B cell (primary cell): ENCODE measurements around the gene NCCRP1. TPM values are rescaled to one million over a fixed set of nuclear protein-coding genes. Genes with fewer than 3 reads are reported as not detected.

Experiments used
- ATAC-seq: fragments of 200-7000 bp; cut with Tn5 transposase; one replicate; pipeline ENCODE4 v1.10.0; 2021; ENCODE audit warnings: low read depth, mild to moderate bottlenecking, moderate number of reproducible peaks, moderate library complexity
- CTCF ChIA-PET: fragments of 350-600 bp; sonication (Branson Sonifier 250); formaldehyde crosslinking; loops from one replicate; lab custom pipeline; 2021; ENCODE audit warnings: antibody characterized with exemption, inconsistent platforms; lab: Charles Lee
- POLR2A ChIA-PET: fragments of 350-600 bp; sonication (Branson Sonifier 250); formaldehyde crosslinking; loops from one replicate; lab custom pipeline; 2021; ENCODE audit warnings: antibody characterized with exemption; lab: Charles Lee
- DNase-seq: peaks from one replicate; pipeline ENCODE4 v3.0.0; 2013
- H2AFZ ChIP-seq: 2 replicates; pipeline ENCODE4 v1.6.1; 2012; ENCODE audit warnings: mild to moderate bottlenecking, low read depth, low read length; ENCODE audit not compliant: insufficient read depth, poor library complexity, severe bottlenecking
- H3K27ac ChIP-seq, 2 donors: 1 replicate in 1 of 2; 2 replicates in 1 of 2; pipeline ENCODE4 v1.5.1; 2012 to 2013; ENCODE audit warnings: low read length in 2 of 2, mild to moderate bottlenecking in 2 of 2, moderate library complexity in 1 of 2
- H3K27me3 ChIP-seq, 4 experiments: fragments of 200-600 bp in 1 of 4; sonication (generic) in 1 of 4; replicated peaks in 1 of 4; 1 replicate in 2 of 4; 2 replicates in 2 of 4; pipeline versions ENCODE4 v1.6.1 to v1.7.0; 2013 to 2016; ENCODE audit warnings: low read length in 3 of 4, mild to moderate bottlenecking in 2 of 4, mixed read lengths in 1 of 4, moderate library complexity in 1 of 4; ENCODE audit not compliant: insufficient read depth in 4 of 4, control insufficient read depth in 3 of 4; ENCODE audit errors: control extremely low read depth in 1 of 4
- H3K36me3 ChIP-seq, 2 experiments: replicated peaks in 1 of 2; 1 replicate in 1 of 2; 2 replicates in 1 of 2; pipeline versions ENCODE4 v1.6.1 to v1.7.1; 2013; ENCODE audit warnings: low read length in 1 of 2; ENCODE audit not compliant: insufficient read depth in 2 of 2, control insufficient read depth in 1 of 2; ENCODE audit errors: control extremely low read depth in 1 of 2, extremely low read depth in 1 of 2
- H3K4me1 ChIP-seq, 2 donors: fragments of 200-600 bp in 1 of 2; sonication (generic) in 1 of 2; 1 replicate in 1 of 2; 2 replicates in 1 of 2; pipeline versions ENCODE4 v1.5.1 to v1.6.1; 2013 to 2017; ENCODE audit warnings: low read length in 2 of 2; ENCODE audit not compliant: control insufficient read depth in 2 of 2, insufficient read depth in 2 of 2
- H3K4me2 ChIP-seq: replicated peaks from 2 replicates; pipeline ENCODE3; 2012; ENCODE audit warnings: mild to moderate bottlenecking, low read depth, low read length; ENCODE audit not compliant: poor library complexity, severe bottlenecking
- H3K4me3 ChIP-seq, 5 experiments: fragments of 200-600 bp in 1 of 5; sonication (generic) in 1 of 5; 1 replicate in 3 of 5; 2 replicates in 2 of 5; pipeline versions ENCODE4 v1.5.1 to v1.7.0; 2011 to 2016; ENCODE audit warnings: low read length in 4 of 5, mild to moderate bottlenecking in 4 of 5, low read depth in 2 of 5, control low read depth in 1 of 5, moderate library complexity in 1 of 5; ENCODE audit not compliant: insufficient read depth in 1 of 5; ENCODE audit errors: control extremely low read depth in 1 of 5, extremely low read depth in 1 of 5
- H3K79me2 ChIP-seq: fragments of 200-600 bp; sonication (generic); one replicate; pipeline ENCODE4 v1.6.0; 2016; ENCODE audit warnings: low read length; ENCODE audit not compliant: control insufficient read depth, insufficient read depth
- H3K9ac ChIP-seq: fragments of 200-600 bp; sonication (generic); 2 replicates; pipeline ENCODE4 v1.6.1; 2017; ENCODE audit warnings: mild to moderate bottlenecking, low read length, moderate library complexity
- H3K9me3 ChIP-seq, 3 donors: one replicate each; pipeline versions ENCODE4 v1.6.1 to v1.7.1; 2013; ENCODE audit warnings: low read length in 2 of 3; ENCODE audit not compliant: control insufficient read depth in 2 of 3, insufficient read depth in 1 of 3; ENCODE audit errors: control extremely low read depth in 1 of 3
- H4K20me1 ChIP-seq: 2 replicates; pipeline ENCODE4 v1.6.0; 2012; ENCODE audit warnings: mild to moderate bottlenecking, low read length; ENCODE audit not compliant: insufficient read depth, control insufficient read depth, poor library complexity, severe bottlenecking
- H3K27ac Mint-ChIP-seq: one replicate; pipeline ENCODE4 v1.8.0; 2021; ENCODE audit warnings: mixed read lengths
- H3K27me3 Mint-ChIP-seq: one replicate; pipeline ENCODE4 v1.8.0; 2021; ENCODE audit warnings: mixed read lengths
- H3K4me1 Mint-ChIP-seq: one replicate; pipeline ENCODE4 v1.8.0; 2021; ENCODE audit warnings: mixed read lengths
- H3K4me3 Mint-ChIP-seq: one replicate; pipeline ENCODE4 v1.8.0; 2021; ENCODE audit warnings: mixed read lengths
- H3K9me3 Mint-ChIP-seq: one replicate; pipeline ENCODE4 v1.8.0; 2022; ENCODE audit warnings: mixed read lengths; ENCODE audit not compliant: insufficient read depth
- EZH2 ChIP-seq: IDR thresholded peaks from 2 replicates; pipeline ENCODE4 v1.6.1; 2012; ENCODE audit warnings: borderline replicate concordance, low read depth, mild to moderate bottlenecking, moderate library complexity, low read length; ENCODE audit not compliant: insufficient read depth, poor library complexity, severe bottlenecking
- WGBS: methylation state at CpG from one replicate; pipeline ENCODE4 v1.1.5; 2013; ENCODE audit warnings: missing lambda C conversion rate; ENCODE audit not compliant: insufficient coverage; 5-methylcytosine and 5-hydroxymethylcytosine counted together
- intact Hi-C: fragments of 100-400 bp; cut with micrococcal nuclease; formaldehyde crosslinking; loops from one replicate; pipeline ENCODE4 v1.10.0; 2022
- polyA plus RNA-seq: library from polyadenylated mRNA; depleted of rRNA; stranded (reverse); fragments of >200 nt; gene quantifications from 2 replicates; pipeline ENCODE4 v1.2.3, GENCODE V29; 2012
- total RNA-seq, 2 donors: library from RNA; stranded (reverse); fragments of 120-200 nt in 1 of 2; gene quantifications; 1 replicate in 1 of 2; 2 replicates in 1 of 2; pipeline versions ENCODE4 v1.2.3 to v1.2.4, GENCODE V29; 2013 to 2022
- TF ChIP-seq, protein P1 (sequence below): fragments of 200-600 bp; IDR thresholded peaks from one replicate; pipeline ENCODE4 v1.8.0; 2022; ENCODE audit warnings: antibody characterized with exemption, mild to moderate bottlenecking

The NCCRP1 gene
- total and polyA plus RNA-seq, 2 donors (not counting 1 experiment from before 2014, with no cell fraction given) = 0.04 TPM; not detected in 1

DNA sequence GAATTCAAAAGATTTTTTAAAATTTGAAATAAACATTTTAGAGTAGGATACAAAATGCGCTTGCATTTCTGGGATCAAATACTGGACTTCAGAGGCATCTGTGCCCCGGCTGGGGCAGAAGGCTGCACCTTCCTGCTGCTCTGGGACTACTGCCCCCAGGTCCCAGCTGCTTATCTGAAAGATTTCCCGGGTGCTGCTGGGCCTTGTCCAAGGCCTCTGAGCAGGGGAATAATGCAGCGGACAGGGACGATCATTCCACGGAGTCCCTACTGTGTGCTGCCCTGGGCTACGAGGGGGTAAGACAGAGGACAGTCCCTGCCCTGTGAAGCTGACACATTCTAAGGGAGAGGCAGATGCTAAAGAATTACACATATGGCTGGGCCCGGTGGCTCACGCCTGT lies 33.1 kb upstream of the NCCRP1 start:
- no peaks in the 10 kb centered on the region for H3K4me1 ChIP-seq
- H3K9me3 ChIP-seq = no peaks in the 10 kb centered on the region
- Mint-ChIP-seq H3K9me3 (no peaks in the 10 kb centered on the region), H3K4me3 (no peak overlapping the region), H3K27me3 (no peaks in the 10 kb centered on the region), H3K27ac (no peak overlapping the region), H3K4me1 (peaks cover 2% of the 10 kb centered on the region)
- H4K20me1 ChIP-seq = peaks cover 28% of the 10 kb centered on the region
- no peak overlapping the region for H3K4me3 ChIP-seq
- no peak overlapping the region for H3K9ac ChIP-seq
- intact Hi-C loops = no loop called here
- ChIA-PET POLR2A (interaction anchor here (0.6 kb wide), 1 partner anchor 172 kb away, joined by 10 read pairs; the partner anchor contains the start of gene GMFG), CTCF (no interaction called here)
- H3K36me3 ChIP-seq = no peaks in the 10 kb centered on the region
- ATAC-seq (no peak), DNase-seq (no peak)
- WGBS = 100% methylated on average over 9 of the region's 9 CpGs
- H3K4me2 ChIP-seq = no peak overlapping the region
- H3K27me3 ChIP-seq = no peaks in the 10 kb centered on the region
- TF ChIP-seq, protein P1, sequence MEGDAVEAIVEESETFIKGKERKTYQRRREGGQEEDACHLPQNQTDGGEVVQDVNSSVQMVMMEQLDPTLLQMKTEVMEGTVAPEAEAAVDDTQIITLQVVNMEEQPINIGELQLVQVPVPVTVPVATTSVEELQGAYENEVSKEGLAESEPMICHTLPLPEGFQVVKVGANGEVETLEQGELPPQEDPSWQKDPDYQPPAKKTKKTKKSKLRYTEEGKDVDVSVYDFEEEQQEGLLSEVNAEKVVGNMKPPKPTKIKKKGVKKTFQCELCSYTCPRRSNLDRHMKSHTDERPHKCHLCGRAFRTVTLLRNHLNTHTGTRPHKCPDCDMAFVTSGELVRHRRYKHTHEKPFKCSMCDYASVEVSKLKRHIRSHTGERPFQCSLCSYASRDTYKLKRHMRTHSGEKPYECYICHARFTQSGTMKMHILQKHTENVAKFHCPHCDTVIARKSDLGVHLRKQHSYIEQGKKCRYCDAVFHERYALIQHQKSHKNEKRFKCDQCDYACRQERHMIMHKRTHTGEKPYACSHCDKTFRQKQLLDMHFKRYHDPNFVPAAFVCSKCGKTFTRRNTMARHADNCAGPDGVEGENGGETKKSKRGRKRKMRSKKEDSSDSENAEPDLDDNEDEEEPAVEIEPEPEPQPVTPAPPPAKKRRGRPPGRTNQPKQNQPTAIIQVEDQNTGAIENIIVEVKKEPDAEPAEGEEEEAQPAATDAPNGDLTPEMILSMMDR = no peak
- TF ChIP-seq EZH2 = no peak
- peaks cover 18% of the 10 kb centered on the region for H3K79me2 ChIP-seq
- H2AFZ ChIP-seq = no peak overlapping the region
- no peak overlapping the region for H3K27ac ChIP-seq

DNA sequence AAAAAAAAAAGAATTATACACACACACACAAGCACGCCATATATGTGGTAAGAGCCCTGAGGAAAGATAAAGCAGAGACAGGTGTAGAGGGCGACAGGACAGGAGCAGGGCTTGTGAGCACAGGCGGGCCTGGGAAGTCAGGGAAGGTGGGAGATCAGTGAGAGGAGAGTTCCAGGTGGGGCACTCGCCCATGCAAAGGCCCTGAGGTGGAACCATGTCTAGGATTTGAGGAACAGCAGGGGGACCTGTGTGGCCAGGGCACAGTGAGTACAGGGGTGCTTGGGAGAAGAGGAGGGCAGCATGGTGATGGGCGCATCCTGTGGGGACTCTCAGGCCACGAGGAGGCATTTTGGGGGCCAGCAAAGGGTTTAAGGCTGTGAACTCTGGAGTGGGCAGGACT lies 32.5 kb upstream of the NCCRP1 start:
- Histone ChIP-seq H3K36me3 (no peaks in the 10 kb centered on the region), H3K27me3 (no peaks in the 10 kb centered on the region), H3K9me3 (no peaks in the 10 kb centered on the region), H2AFZ (no peak overlapping the region), H3K4me3 (no peak overlapping the region), H4K20me1 (peaks cover 22% of the 10 kb centered on the region), H3K79me2 (peaks cover 12% of the 10 kb centered on the region), H3K4me2 (no peak overlapping the region), H3K9ac (no peak overlapping the region), H3K4me1 (no peaks in the 10 kb centered on the region), H3K27ac (no peak overlapping the region)
- DNase-seq (no peak), ATAC-seq (no peak)
- H3K4me3 Mint-ChIP-seq = no peak overlapping the region
- H3K27ac Mint-ChIP-seq = no peak overlapping the region
- intact Hi-C loops = no loop called here
- 94% methylated on average over 5 of the region's 6 CpGs for WGBS
- no peak for TF ChIP-seq EZH2
- TF ChIP-seq, protein P1 = no peak
- H3K27me3 Mint-ChIP-seq = no peaks in the 10 kb centered on the region
- no peaks in the 10 kb centered on the region for H3K9me3 Mint-ChIP-seq
- CTCF ChIA-PET = no interaction called here
- POLR2A ChIA-PET = interaction anchor here (0.6 kb wide), 1 partner anchor 172 kb away, joined by 10 read pairs; the partner anchor contains the start of gene GMFG
- H3K4me1 Mint-ChIP-seq = peaks cover 2% of the 10 kb centered on the region
